ENCODE measurements around the gene NUCB2.

Gene NUCB2

DNA sequence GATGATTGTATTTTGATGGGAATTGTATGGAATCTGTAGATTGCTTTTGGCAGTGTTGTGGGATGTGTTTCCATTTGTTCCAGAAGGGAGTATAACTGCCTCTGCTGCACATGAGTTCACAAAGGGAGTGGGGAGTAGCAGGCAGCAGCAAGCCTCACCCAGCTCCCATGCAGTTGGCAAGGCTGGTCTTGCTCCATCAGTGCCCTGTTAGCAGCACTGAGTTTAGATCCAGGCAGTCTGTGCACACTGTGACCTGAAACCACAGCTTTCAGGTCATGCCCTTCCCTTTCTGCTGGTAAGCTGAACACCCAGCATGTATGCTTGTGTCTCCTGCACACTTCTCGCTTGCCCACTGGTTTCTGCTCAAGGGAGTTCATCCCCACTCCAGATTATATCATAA is 3.7 kb upstream of the NUCB2 start:
- no peak for DNase-seq

GRCh38 chr11:17273211-17273610 is 3.3 kb upstream of the NUCB2 start:
- DNase-seq, result no peak

- peak; percentile 18 for DNase-seq
These were observed 2.8 kb upstream of the NUCB2 start for GRCh38 chr11:17273668-17274282.

- no peak for DNase-seq
These were observed 921 bp upstream of the NUCB2 start for GRCh38 chr11:17275400-17276235.

DNA sequence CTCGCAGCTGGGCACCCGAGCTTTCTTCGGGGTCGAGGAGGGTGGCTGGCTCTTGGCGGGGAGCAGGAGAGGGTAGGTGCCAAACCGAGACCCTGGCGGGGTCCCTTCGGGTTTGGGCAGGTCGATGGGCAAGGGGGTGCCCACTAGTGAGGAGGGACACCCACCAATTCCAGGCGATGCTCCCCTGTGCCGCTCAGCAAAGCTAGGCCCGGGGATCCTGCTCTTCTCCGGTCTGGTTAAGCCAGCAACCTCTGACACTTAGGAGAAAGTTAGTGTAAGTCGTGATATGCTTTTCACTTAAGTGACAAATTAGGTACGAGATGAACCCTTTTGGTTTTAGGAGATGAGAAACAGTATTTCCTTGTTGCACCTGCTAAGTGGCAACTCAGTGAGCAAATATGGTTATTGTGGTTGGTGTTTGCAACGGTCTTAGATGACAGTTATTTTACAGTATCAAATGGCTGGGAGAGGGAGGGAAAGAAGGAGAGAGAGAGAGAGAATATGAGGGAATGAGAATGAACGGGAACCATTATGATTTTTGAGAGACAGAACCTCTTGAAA is 565 bp downstream of the NUCB2 start:
- DNase-seq, result peak; percentile 72

- DNase-seq, result no peak
These were observed 4.1 kb downstream of the NUCB2 start for GRCh38 chr11:17280494-17281127.

- DNase-seq, result no peak
These were observed 9.8 kb downstream of the NUCB2 start for GRCh38 chr11:17286332-17286731.

DNA sequence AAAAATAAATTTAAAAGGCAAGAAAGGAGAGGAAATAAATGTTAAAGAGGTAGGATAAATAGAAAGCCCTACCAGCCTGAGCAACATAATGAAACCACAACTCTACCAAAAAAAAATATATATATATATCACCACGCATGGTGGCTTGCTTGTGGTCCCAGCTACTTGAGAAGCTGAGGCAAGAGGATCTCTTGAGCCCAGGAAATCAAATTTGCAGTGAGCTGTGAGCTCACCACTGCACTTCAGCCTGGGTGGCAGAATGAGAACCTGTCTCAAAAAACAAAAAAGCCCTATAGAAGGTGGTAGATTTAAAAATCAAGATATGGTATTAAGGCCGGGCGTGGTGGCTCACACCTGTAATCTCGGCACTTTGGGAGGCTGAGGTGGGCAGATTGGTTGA is 10.5 kb downstream of the NUCB2 start:
- DNase-seq, result no peak

GRCh38 chr11:17291710-17292109 is 15.2 kb downstream of the NUCB2 start:
- DNase-seq, result no peak

DNA sequence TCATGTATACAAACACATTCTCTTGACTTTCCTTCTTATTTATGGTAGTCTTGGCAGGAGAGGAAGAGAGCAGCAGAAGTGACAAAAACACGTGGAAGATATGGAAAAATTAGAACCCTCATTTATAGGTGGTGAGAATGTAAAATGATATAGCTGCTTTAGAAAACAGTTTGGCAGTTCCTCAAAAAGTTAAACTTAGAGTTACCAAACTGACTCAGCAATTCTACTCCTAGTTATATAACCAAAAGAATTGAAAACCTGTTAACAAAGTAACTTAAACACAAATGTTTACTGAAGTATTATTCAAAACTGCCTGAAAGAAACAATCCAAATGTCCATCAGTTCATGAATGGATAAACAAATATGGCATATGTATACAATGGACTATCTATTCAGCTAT is 16.8 kb downstream of the NUCB2 start:
- no peak for DNase-seq

DNA sequence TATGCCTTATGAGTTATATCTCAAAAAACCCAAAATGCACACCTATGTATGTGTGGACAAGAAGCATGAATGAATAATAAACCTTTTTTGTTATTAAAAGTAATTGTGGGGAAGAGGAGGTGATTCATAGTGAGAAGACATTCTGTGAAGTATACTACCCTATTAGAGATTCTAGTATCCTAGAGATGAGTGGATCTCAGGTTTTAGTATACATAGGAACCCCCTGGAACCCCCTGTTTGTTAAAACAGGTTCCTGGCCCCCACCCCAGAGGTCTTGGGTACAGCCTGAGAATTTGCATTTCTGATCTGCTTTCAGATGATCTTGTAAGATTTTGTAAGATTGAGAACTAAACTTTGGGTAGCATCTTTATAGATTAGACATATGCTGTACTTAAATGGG is 17.5 kb downstream of the NUCB2 start:
- DNase-seq, result peak; percentile 52

- DNase-seq, result peak; percentile 73
These were observed 20.5 kb downstream of the NUCB2 start for GRCh38 chr11:17296852-17297559.

DNA sequence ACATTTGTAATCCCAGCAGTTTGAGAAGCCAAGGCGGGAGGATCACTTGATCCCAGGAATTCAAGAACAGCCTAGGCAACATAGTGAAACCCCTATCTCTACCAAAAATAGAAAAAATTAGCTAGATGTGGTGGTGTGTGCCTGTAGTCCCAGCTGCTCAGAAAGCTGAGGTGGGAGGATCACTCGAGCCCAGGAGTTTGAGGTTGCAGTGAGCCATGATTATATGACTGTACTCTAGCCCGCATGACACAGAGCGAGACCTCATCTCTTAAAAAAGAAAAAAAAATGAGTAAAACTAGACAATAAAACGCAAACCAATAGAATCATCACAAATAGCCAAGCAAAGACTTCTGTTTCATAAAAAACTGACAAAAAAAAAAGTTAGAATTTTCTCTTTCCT is 21.8 kb downstream of the NUCB2 start:
- DNase-seq, result peak; percentile 88

- no peak for DNase-seq
These were observed 23.8 kb downstream of the NUCB2 start for GRCh38 chr11:17300372-17300771.

DNA sequence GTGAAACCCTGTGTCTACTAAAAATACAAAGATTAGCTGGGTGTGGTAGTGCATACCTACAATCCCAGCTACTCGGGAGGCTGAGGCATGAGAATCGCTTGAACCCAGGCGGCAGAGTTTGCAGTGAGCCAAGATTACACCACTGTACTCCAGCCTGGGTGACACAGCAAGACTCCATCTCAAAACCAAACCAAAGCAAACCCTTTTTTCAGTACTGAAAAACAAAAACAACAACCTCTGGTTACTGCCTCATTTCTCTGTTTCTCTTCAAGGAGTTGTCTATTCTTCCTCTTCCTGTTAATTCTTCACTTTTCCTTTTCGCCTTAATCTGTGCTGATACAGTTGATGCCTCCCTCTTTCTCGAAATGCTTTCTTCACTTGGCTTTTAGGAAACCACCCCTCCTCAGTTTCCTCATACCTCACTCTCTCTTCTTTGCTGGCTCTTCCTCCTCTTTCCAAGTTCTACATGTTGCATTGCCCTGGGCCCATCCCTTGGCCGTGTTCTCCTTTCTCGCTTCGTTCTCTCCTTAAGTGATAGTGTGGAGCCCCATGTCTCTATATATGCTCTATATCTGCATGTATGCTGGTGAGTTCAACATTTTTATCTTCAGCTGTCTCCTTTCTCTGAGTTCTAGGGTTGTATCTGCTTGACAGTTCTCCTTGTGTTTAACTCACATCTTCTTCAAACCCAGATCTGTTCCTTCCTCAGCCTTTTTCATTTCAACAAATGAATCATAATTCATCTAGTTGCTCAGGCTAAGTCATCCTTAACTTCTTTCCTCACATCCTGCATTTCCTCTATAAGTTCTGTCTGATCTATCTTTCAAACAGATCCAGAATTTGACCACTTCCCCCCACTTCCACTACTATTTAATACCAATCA is 37.1 kb downstream of the NUCB2 start:
- DNase-seq, result no peak

DNA sequence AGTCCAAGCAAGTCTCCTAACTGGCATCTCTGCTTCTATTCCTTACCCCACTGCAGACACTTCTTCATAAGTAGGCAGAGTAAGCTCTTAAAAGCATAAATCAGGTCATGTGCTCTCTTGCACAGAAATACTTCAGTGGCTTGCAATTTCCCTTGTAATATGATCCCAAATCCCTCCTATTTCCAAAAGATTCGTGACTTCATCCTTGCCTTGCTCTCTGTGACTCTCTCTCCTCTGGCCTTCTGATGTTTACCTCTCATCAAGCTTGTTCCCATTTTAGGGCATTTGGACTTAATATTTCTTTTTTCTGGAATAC is 37.7 kb downstream of the NUCB2 start:
- no peak for DNase-seq

DNA sequence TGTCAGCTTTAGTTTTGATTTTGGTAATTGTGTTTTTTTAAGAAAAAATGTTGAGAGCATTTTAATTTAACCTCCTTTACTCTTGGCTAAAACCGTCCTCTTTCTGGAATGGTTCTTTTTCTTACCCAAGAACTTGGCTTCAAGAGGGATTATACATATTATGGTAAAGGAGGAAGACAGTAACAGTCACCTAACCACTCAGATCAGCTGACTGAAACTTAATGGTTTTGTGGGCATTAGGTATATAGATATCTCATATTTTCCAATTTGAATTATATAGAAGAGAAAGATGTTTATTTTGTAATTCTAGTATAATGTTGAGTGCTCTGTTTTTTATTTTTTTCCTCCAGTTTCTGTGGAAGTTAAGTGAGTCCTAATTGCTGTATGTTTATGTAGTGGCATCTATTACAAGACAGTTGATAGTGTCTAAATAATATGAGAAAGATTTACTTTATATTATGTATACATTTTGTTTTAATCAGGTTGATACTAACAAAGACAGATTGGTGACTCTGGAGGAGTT is 38.4 kb downstream of the NUCB2 start:
- peak; percentile 11 for DNase-seq

DNA sequence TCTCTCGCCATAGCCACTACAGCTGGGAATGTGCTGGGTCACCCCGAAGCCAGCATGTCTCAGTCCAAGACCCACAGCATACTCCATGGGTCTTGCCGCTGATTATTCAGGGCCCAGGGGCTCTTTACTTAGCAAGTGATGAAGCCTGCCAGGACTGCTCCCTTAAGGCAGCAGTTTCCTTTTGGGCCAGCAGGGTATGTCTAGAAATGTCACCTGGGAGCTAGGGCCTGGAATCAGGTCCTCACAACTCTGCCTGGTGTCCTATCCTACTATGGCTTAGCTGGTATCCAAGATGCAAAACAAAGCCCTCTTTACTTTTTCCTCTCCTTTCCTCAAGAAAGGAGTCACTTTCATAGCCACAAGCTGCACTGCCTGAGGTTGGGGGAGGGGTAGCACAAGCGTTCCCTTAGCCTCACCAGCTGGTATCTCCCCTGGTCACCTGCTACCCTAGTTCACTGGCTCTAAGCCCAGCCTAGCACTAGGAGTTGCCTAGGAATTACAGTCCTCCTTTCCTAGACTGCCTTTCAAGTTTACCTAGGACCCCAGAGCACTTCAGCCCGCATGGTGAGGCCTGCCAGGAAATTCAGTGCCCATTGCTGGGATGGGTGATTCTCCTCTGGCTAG is 52.4 kb downstream of the NUCB2 start:
- DNase-seq, result no peak

- DNase-seq, result no peak
These were observed 55.1 kb downstream of the NUCB2 start for GRCh38 chr11:17331669-17332068.

DNA sequence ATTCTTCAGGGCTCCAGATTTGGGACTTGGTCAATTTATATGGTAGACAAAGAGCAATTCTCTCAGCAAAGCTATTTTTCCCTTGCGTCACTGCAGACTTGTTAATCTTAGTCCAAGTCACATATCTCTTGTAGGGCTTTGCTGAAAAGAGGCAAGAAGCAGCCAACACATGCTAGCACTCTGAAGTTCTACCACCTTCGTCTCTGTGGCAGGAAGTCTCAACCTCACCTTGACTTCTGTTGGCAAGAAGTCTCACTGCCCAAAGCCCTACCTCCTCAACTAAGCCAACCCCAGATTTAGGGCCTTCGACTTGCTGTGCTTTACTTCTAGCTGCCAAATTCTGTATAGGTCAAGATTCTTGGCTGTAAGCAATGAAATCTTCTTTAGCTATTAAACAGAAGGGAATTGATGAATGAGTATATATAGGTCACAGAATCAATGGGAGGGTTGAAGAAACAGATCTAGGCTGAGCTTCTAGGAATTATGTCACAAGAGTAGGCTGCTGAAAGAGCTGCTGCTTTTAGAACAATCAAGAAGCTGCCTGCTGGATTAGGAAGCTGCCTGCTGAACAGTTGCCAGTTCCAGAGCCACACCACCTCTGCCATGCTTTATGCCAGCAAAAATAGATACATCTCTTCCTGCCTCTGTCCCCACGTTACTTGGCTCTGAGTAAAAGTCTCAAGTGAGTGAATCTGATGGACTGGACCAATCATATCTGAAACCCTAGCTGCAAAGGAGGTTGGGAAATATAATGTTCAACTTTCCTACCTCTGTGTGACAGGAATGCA is 57.5 kb downstream of the NUCB2 start:
- DNase-seq, result no peak

DNA sequence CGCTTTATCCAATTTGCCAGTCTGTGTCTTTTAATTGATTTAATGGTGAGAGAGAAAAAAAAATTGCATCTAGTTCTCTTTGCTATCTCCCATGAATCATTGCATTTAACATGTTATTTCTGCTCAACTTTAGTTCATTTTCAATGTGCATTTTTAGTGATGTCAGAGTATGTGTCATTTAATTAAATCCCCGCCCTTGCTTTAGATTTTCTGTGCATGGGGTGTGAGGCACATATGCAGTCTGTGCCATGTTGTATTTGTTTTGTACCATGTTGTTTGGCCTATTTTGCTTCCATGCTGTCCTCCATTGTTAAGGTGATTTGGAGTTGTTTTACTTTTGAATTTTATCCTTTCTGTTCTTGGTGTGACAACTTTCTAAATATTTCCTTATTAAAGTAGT is 66.7 kb downstream of the NUCB2 start:
- DNase-seq, result no peak
